ENCODE measurements around the gene NTRK2. TPM values are rescaled to one million over a fixed set of nuclear protein-coding genes. Genes with fewer than 3 reads are reported as not detected.

Gene NTRK2
- total RNA-seq, 1 donor from 2014 or later, result 0.98 TPM

GRCh38 chr9:84705128-84705527, 35.6 kb downstream of the NTRK2 start:
- intact Hi-C loops (cut with DNase I), result no loop called here
- TF ChIP-seq, protein P1, sequence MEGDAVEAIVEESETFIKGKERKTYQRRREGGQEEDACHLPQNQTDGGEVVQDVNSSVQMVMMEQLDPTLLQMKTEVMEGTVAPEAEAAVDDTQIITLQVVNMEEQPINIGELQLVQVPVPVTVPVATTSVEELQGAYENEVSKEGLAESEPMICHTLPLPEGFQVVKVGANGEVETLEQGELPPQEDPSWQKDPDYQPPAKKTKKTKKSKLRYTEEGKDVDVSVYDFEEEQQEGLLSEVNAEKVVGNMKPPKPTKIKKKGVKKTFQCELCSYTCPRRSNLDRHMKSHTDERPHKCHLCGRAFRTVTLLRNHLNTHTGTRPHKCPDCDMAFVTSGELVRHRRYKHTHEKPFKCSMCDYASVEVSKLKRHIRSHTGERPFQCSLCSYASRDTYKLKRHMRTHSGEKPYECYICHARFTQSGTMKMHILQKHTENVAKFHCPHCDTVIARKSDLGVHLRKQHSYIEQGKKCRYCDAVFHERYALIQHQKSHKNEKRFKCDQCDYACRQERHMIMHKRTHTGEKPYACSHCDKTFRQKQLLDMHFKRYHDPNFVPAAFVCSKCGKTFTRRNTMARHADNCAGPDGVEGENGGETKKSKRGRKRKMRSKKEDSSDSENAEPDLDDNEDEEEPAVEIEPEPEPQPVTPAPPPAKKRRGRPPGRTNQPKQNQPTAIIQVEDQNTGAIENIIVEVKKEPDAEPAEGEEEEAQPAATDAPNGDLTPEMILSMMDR (IDR thresholded peaks at IDR 0.05), result no peak
- Histone ChIP-seq H3K4me1 (peaks cover 6% of the 10 kb centered on the region), H3K27me3 (peaks cover 5% of the 10 kb centered on the region), H3K36me3 (no peaks in the 10 kb centered on the region), H3K4me3 (no peak overlapping the region), H3K9me3 (no peaks in the 10 kb centered on the region), H3K27ac (no peak overlapping the region)
- no peak for DNase-seq
- ATAC-seq, result no peak

DNA sequence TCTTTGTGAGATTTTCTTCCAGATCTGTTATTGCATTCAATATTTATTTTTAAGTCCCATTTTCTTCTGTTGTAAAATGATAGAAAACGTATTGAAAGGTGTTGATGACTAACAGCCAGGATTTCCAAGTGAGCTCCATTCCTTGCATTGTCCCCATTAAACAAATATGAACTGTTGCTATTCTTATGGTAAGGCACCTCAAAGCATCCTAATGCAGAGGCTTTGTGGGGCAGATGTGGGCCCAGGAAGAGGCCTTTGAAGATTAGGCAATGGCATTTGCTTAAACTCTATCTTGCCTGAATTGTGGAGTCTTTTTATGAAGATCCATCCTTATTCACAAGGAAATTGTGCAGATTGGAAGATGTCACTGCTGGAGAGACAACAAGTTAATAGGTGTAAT, 38.9 kb downstream of the NTRK2 start:
- no peak overlapping the region for H3K4me3 ChIP-seq
- peaks cover 5% of the 10 kb centered on the region for H3K27me3 ChIP-seq
- H3K4me1 ChIP-seq, result peaks cover 6% of the 10 kb centered on the region
- no peak for ATAC-seq
- DNase-seq, result no peak
- no peaks in the 10 kb centered on the region for H3K9me3 ChIP-seq
- H3K27ac ChIP-seq, result no peak overlapping the region
- intact Hi-C loops (cut with DNase I), result no loop called here
- no peaks in the 10 kb centered on the region for H3K36me3 ChIP-seq
- TF ChIP-seq, protein P1 (IDR thresholded peaks at IDR 0.05), result no peak

DNA sequence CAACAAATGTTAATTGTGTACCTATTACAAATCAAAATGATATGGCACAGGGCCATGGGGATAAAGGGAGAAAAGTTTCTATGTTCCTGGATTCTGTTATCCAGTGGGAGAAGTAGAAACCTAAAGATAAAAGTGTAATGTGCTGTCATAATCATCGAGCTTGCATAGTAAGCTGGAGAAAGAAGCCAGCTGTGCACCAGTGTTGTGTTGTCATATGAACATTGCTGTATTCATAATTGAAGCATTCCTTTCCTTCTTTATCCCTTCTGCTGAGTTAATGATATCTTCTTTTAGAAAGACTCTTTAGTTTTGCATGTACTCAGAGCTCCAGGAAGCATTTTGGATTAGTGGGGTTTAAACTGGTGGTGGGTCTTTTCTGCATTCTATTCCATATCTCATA, 39.5 kb downstream of the NTRK2 start:
- Histone ChIP-seq H3K9me3 (no peaks in the 10 kb centered on the region), H3K4me1 (peaks cover 6% of the 10 kb centered on the region), H3K4me3 (no peak overlapping the region), H3K36me3 (no peaks in the 10 kb centered on the region), H3K27me3 (peaks cover 5% of the 10 kb centered on the region), H3K27ac (no peak overlapping the region)
- intact Hi-C loops (cut with DNase I), result no loop called here
- DNase-seq (no peak), ATAC-seq (no peak)
- TF ChIP-seq, protein P1 (IDR thresholded peaks at IDR 0.05), result no peak

GRCh38 chr9:84710701-84711397, 41.3 kb downstream of the NTRK2 start:
- ATAC-seq, result no peak

DNA sequence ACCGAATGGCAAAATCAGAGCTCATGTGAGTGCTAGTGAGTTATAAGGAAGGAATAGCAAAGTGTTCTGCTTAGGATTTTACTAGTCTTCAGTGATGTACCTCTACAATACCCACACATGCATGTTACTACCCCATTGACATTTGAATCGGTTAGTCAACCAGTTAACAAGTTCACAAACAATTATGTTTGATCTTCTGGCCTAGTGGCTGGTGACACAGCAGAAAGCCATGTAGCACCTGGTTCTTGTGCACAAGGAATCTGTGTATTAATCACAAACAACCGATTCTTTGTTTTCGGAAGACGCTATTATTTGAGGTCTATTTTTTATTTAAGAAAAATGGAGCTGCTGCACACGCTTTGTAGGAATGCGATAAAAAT, 41.9 kb downstream of the NTRK2 start:
- Histone ChIP-seq H3K9me3 (no peaks in the 10 kb centered on the region), H3K4me3 (no peak overlapping the region), H3K36me3 (no peaks in the 10 kb centered on the region), H3K27me3 (no peaks in the 10 kb centered on the region), H3K4me1 (peaks cover 6% of the 10 kb centered on the region), H3K27ac (no peak overlapping the region)
- no peak for DNase-seq
- ATAC-seq, result no peak
- TF ChIP-seq, protein P1 (IDR thresholded peaks at IDR 0.05), result no peak
- intact Hi-C loops (cut with DNase I), result no loop called here

More at GRCh38 chr9:84710701-84711397, 41.3 kb downstream of the NTRK2 start:
- TF ChIP-seq, protein P1 (IDR thresholded peaks at IDR 0.05), result no peak
- Histone ChIP-seq H3K4me3 (no peak overlapping the region), H3K27ac (no peak overlapping the region), H3K27me3 (no peaks in the 10 kb centered on the region), H3K9me3 (no peaks in the 10 kb centered on the region), H3K4me1 (peaks cover 6% of the 10 kb centered on the region), H3K36me3 (no peaks in the 10 kb centered on the region)
- no peak for DNase-seq
- intact Hi-C loops (cut with DNase I), result no loop called here

GRCh38 chr9:84711936-84712335, 42.4 kb downstream of the NTRK2 start:
- no peak overlapping the region for H3K4me3 ChIP-seq
- intact Hi-C loops (cut with DNase I), result no loop called here
- no peaks in the 10 kb centered on the region for H3K27me3 ChIP-seq
- ATAC-seq, result no peak
- no peak overlapping the region for H3K27ac ChIP-seq
- H3K4me1 ChIP-seq, result peaks cover 6% of the 10 kb centered on the region
- H3K9me3 ChIP-seq, result no peaks in the 10 kb centered on the region
- TF ChIP-seq, protein P1 (IDR thresholded peaks at IDR 0.05), result no peak
- no peak for DNase-seq
- H3K36me3 ChIP-seq, result no peaks in the 10 kb centered on the region
